ENCODE data around the gene NDUFA7.
"Not testable (repeated sequence)": the region's sequence is repeated elsewhere in the genome, so short reads cannot be mapped to it uniquely, and the experiment has no call there.

Gene NDUFA7

DNA sequence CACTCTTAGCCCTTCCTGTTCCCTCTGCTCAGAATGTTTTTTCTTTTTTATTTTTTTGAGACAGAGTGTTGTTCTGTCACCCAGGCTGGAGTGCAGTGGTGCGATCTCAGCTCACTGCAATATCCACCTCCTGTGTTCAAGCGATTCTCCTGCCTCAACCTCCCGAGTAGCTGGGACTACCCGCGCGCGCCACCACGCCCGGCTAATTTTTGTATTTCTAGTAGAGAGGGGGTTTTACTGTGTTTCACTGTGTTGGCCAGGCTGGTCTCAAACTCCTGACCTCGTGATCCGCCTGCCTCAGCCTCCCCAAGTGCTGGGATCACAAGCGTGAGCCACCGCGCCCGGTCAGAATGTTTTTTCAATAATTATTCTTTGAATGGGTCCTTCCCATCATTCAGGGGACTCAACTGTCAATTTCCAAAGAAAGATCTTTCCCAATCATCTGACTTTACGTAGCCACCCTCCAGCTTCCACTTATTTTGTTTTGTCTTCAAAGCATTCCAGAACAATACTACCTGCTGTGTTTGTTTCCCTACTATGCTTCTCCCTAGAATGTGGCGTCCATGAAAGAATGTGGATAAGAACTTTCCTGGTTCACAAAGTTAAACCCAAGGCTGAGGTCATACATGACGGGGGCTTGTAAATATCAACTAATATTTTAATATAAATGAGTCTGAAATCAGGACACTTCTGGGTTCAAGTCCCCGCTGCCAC lies 1.2 kb downstream of the NDUFA7 start:
- DNase-seq (ENCODE audit: low spot score): no peak

DNA sequence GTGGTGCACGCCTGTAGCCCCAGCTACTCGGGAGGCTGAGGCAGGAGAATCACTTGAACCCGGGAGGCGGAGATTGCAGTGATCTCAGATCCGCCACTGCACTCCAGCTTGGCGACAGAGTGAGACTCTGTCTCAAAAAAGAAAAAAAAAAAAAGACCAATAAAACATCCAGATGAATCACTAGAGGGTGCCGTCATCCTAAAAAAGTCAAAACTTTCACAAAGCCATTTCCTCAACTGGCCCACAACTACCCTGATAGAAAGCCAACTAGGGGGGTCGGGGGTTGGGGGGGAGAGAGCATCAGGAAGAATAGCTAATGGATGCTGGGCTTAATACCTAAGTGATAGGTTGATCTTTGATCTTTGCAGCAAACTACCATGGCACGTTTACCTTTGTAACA lies 2.3 kb downstream of the NDUFA7 start:
- DNase-seq (ENCODE audit: low spot score): not testable (repeated sequence)

DNA sequence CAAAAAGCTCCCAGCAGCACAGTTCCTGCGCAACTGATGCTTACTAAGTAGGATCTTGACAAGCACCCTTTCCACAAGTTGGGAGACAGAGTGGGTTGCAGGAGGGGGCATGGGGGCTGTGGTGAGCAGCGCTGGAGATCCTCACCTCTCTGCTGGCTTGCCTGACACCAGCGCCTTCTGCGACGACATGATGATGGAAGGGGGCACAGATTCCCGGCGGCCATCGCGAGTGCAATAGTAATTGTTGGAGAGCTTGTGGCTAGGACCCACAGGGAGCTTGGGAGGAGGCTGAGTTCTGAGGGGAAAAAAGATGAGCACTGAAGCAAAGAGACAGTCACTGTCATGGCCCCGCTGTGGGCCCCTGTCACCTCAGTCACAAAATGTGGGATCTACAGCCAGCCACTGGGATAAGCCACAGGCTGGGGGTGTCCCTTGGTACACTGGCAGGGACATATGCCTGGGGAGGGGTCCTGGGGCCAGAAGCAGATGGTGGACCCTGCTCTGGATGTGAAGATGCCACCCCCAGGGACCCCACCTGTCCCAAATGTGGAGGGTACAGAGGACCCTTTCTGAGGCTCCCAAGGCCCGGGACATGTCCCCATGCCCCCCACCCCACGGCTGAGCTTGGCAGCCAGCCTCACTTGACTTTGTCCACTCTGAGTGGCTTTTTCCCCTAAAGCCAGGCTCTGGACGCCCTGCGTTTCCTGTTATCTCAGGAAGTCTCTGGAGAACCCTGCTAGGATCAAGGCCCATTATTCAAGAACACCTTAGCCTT lies 4.6 kb downstream of the NDUFA7 start:
- no peak for DNase-seq (ENCODE audit: low spot score)

DNA sequence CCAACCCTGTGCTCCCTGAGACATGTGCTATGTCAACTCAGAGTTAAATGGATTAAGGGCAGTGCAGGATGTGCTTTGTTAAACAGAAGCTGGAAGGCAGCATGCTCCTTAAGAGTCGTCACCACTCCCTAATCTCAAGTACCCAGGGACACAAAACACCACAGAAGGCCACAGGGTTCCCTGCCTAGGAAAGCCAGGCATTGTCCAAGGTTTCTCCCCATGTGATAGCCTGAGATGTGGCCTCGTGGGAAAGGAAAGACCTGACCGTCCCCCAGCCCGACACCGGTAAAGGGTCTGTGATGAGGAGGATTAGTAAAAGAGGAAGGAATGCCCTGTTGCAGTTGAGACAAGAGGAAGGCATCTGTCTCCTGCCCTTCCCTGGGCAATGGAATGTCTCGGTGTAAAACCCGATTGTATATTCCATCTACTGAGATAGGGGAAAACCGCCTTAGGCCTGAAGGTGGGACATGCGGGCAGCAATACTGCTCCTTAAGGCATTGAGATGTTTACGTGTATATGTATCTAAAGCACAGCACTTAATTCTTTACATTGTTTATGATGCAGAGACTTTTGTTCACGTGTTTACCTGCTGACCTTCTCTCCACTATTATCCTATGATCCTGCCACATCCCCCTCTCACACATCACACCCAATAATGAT lies 6.1 kb downstream of the NDUFA7 start:
- not testable (repeated sequence) for DNase-seq (ENCODE audit: low spot score)

- no peak for DNase-seq (ENCODE audit: low spot score)
These were observed 9.5 kb downstream of the NDUFA7 start for GRCh38 chr19:8311461-8312260.

GRCh38 chr19:8310342-8311055 lies 10.7 kb downstream of the NDUFA7 start:
- no peak for DNase-seq (ENCODE audit: low spot score)

DNA sequence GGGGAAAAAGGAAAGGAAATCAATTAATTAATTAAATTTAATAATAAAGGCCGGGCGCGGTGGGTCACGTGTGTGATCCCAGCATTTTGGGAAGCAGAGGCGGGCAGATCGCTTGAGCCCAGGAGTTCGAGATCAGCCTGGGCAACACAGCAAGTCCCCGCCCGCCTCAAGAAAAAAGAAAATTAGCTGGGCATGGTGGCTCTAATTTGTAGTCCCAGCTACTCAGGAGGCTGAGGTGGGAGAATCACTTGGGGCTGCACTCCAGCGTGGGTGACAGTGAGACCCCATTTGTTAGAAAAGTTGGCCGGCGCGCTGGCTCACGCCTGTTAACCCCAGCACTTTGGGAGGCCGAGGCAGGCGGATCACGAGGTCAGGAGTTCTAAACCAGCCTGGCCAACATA lies 12.3 kb downstream of the NDUFA7 start:
- DNase-seq (ENCODE audit: low spot score): no peak

DNA sequence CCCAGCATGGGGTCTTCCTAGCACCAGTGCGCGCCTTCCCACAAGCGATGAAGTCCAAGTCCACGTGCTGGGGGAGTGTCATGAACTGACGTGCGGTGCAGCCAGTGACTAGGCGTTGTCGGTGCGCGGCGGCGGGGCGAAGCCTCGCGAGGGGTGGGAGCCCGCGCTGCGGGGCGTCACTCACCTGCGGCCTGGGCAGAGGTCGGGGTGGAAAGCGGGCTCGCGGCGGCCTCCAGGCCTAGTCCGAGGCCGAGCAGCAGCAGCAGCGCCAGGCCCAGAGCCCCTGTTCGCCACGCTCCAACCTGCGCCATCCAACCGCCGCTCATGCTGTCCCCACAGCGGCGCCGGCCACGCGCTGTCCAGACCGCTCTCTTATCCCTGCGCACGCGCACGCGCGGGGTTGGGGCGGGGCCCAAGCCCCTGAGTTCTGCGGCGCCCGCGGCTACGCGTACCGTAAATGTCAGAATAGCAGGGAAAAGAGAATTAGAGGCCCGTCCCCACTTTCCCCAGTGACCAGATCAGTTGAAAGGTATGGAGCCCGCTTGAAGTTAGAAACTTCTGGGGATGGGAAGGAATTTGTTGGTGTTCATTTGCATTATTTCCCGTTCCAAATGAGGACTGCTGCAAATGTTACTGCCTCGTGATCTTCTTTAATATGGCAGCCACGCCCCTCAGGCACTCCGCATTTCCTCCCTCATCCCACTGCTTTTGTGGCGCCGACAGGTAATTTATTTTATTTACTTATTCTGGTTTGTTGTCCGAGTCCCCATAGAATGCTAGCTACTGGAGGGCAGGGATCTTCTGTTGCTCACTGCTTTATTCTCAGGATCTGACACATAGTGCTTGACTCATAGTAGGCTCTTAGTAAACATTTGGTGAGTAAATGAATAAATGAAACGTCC lies 13.0 kb downstream of the NDUFA7 start, which contains the start of gene CD320:
CD320 (minus strand) TSS at position 394 of the 902 bp plus-strand sequence; CDS start at position 326, 68 bp downstream.
- peak; percentile 97 for DNase-seq (ENCODE audit: low spot score)

- no peak for DNase-seq (ENCODE audit: low spot score)
These were observed 13.7 kb downstream of the NDUFA7 start for GRCh38 chr19:8307400-8307964.

GRCh38 chr19:8306235-8307054 lies 14.7 kb downstream of the NDUFA7 start:
- DNase-seq (ENCODE audit: low spot score): no peak

- no peak for DNase-seq (ENCODE audit: low spot score)
These were observed 15.4 kb downstream of the NDUFA7 start for GRCh38 chr19:8305798-8306197.

GRCh38 chr19:8304841-8305621 lies 16.1 kb downstream of the NDUFA7 start:
- DNase-seq (ENCODE audit: low spot score): no peak

DNA sequence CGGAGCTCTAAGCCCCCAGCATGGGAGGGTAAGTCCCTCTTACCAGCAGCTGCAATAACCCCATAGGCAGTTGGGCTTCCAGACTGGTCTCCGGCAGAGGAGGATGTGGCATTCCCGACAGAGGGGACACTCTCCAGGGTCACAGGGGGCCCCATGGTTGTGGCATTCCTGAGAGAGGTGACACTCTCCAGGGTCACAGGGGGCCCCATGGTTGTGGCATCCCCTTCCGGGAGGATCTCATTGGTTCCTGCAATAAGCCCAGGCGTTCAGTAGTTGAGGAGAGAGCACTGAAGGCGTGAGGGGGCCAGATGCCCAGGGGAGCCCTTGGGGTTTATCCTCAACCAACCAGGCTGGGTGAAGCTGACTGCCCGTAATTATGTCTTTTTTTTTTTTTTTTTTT lies 18.4 kb downstream of the NDUFA7 start:
- no peak for DNase-seq (ENCODE audit: low spot score)

DNA sequence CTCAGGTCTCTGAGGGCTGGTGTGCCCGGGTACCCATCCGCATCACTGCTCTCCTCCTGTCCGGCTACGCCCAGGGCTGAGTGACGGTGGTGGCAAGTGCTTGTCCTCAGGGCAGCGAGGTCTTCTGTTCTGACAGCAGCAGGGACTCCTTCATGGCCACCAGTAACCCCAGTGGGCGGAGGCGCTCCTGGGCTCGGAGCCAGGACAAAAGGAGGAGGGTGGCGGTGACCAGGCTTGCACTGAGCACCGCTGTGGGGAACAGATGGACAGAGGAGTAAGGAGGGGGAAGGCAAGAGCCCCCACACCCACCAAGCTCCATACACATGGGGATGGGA lies 18.9 kb downstream of the NDUFA7 start:
- no peak for DNase-seq (ENCODE audit: low spot score)

GRCh38 chr19:8291337-8291736 lies 29.8 kb downstream of the NDUFA7 start:
- DNase-seq (ENCODE audit: low spot score): not testable (repeated sequence)

GRCh38 chr19:8276508-8276907 lies 44.7 kb downstream of the NDUFA7 start:
- not testable (repeated sequence) for DNase-seq (ENCODE audit: low spot score)

DNA sequence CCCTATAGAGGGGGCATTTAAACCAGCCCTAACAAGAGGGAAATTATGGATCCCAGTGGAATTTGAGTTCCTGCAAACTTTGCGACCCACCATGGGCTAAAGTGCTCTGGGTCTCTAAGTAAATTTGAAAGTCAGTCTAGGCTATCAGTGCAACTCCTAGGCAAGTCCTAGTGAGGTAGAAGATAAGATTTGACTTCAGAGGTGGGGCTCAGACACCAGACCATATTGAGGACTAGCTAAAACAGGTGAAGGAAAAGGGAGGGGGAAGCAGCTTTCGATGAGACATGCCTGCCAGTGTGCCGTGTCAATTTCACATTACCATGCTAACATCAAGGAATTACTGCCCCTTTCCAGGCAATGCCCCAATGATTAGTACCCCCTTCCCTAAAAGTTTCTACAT lies 51.5 kb downstream of the NDUFA7 start:
- DNase-seq (ENCODE audit: low spot score): no peak

- no peak for DNase-seq (ENCODE audit: low spot score)
These were observed 55.3 kb downstream of the NDUFA7 start for GRCh38 chr19:8265872-8266271.
